PFSK-1 (cell line): Measurements from ENCODE around the gene LRP3.

ENCODE experiments used
- FOXP2 ChIP-seq: optimal IDR thresholded peaks from 2 replicates; pipeline ENCODE3; 2011; ENCODE audit warnings: borderline replicate concordance, control low read depth, inconsistent platforms; ENCODE audit not compliant: insufficient read depth; ENCODE audit errors: extremely low read length, extremely low read depth
- POLR2AphosphoS5 ChIP-seq: IDR thresholded peaks from 2 replicates; pipeline ENCODE4 v1.6.1; 2012; ENCODE audit warnings: low read depth, mild to moderate bottlenecking, control low read depth, low read length, moderate library complexity
- SIN3A ChIP-seq: IDR thresholded peaks from 2 replicates; pipeline ENCODE4 v1.6.1; 2012; ENCODE audit warnings: mild to moderate bottlenecking, low read length, moderate library complexity, borderline replicate concordance; ENCODE audit not compliant: insufficient read depth
- TAF1 ChIP-seq: IDR thresholded peaks from 2 replicates; pipeline ENCODE4 v1.6.1; 2012; ENCODE audit warnings: low read length, control low read depth, borderline replicate concordance; ENCODE audit not compliant: insufficient read depth
- TF ChIP-seq, protein P1 (sequence below), 2 experiments: IDR thresholded peaks; 2 replicates each; pipeline versions ENCODE4 v1.6.1 to v1.8.0; 2011 to 2012; ENCODE audit warnings: low read depth in 2 of 2, low read length in 2 of 2, control low read depth in 1 of 2, inconsistent platforms in 1 of 2, mild to moderate bottlenecking in 1 of 2, moderate library complexity in 1 of 2; ENCODE audit not compliant: insufficient read depth in 1 of 2

The LRP3 gene

DNA sequence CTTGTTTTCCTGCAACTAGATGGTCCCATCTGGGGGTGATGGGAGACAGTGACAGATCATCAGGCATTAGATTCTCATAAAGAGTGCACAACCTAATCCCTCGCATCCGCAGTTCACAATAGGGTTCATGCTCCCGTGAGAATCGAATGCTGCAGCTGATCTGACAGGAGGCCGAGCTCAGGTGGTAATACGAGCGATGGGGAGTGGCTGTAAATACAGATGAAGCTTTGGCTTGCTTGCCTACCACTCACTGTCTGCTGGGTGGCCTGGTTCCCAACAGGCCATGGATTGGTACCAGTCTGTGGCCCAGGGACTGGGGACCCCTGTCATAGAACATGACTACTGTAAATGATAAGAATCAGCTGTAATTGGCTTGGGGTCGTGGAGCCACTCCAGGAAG is 34.2 kb upstream of the LRP3 start:
- TF ChIP-seq FOXP2 (no peak), TAF1 (no peak)
- TF ChIP-seq, protein P1, sequence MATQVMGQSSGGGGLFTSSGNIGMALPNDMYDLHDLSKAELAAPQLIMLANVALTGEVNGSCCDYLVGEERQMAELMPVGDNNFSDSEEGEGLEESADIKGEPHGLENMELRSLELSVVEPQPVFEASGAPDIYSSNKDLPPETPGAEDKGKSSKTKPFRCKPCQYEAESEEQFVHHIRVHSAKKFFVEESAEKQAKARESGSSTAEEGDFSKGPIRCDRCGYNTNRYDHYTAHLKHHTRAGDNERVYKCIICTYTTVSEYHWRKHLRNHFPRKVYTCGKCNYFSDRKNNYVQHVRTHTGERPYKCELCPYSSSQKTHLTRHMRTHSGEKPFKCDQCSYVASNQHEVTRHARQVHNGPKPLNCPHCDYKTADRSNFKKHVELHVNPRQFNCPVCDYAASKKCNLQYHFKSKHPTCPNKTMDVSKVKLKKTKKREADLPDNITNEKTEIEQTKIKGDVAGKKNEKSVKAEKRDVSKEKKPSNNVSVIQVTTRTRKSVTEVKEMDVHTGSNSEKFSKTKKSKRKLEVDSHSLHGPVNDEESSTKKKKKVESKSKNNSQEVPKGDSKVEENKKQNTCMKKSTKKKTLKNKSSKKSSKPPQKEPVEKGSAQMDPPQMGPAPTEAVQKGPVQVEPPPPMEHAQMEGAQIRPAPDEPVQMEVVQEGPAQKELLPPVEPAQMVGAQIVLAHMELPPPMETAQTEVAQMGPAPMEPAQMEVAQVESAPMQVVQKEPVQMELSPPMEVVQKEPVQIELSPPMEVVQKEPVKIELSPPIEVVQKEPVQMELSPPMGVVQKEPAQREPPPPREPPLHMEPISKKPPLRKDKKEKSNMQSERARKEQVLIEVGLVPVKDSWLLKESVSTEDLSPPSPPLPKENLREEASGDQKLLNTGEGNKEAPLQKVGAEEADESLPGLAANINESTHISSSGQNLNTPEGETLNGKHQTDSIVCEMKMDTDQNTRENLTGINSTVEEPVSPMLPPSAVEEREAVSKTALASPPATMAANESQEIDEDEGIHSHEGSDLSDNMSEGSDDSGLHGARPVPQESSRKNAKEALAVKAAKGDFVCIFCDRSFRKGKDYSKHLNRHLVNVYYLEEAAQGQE (IDR thresholded peaks at IDR 0.05; ENCODE audit: insufficient read depth in 1 of 2, low read depth in 2 of 2, low read length in 2 of 2), result no peak

GRCh38 chr19:33161201-33161600 is 32.9 kb upstream of the LRP3 start:
- TF ChIP-seq, protein P1 (IDR thresholded peaks at IDR 0.05; ENCODE audit: insufficient read depth in 1 of 2, low read depth in 2 of 2, low read length in 2 of 2), result no peak
- TF ChIP-seq TAF1 (no peak), POLR2AphosphoS5 (no peak), FOXP2 (no peak), SIN3A (no peak)

GRCh38 chr19:33163481-33163880 is 30.6 kb upstream of the LRP3 start:
- TF ChIP-seq POLR2AphosphoS5, result no peak
- no peak for TF ChIP-seq SIN3A
- TF ChIP-seq, protein P1 (IDR thresholded peaks at IDR 0.05; ENCODE audit: insufficient read depth in 1 of 2, low read depth in 2 of 2, low read length in 2 of 2), result no peak
- TF ChIP-seq FOXP2, result no peak
- no peak for TF ChIP-seq TAF1

DNA sequence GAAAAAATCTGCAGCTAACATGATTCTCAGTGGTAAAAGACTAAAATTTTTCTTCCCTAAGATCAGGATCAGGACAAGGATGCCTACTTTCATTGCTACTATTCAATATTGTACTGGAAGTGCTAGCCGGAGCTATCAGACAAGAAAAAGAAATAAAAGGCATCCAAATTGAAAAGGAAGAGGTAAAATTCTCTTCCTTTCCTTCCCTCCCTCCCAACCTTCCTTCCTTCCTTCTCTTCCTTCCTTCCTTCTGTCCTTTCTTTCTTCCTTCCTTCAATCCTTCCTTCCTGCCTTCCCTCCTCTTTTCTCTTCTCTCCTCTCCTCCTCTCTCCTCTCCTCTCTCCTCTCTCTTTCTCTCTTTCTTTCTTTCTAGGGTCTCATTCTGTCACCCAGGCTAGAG is 26.7 kb upstream of the LRP3 start:
- TF ChIP-seq SIN3A, result no peak
- TF ChIP-seq POLR2AphosphoS5, result no peak
- TF ChIP-seq FOXP2, result no peak
- no peak for TF ChIP-seq TAF1
- TF ChIP-seq, protein P1 (IDR thresholded peaks at IDR 0.05; ENCODE audit: insufficient read depth in 1 of 2, low read depth in 2 of 2, low read length in 2 of 2), result no peak

- TF ChIP-seq FOXP2, result no peak
- TF ChIP-seq TAF1, result no peak
- TF ChIP-seq POLR2AphosphoS5, result no peak
- TF ChIP-seq, protein P1 (IDR thresholded peaks at IDR 0.05; ENCODE audit: insufficient read depth in 1 of 2, low read depth in 2 of 2, low read length in 2 of 2), result no peak
- no peak for TF ChIP-seq SIN3A
These were observed 25.6 kb upstream of the LRP3 start for GRCh38 chr19:33168528-33168927.
